HG03196 (cell line): ENCODE results near the gene HDAC5.
"Not testable (repeated sequence)": the region's sequence is repeated elsewhere in the genome, so short reads cannot be mapped to it uniquely, and the experiment has no call there.

Source experiments
- ATAC-seq: cut with Tn5 transposase; IDR thresholded peaks from one replicate; pipeline ENCODE4 v1.9.1; 2021; ENCODE audit not compliant: unreplicated experiment

HDAC5 gene

DNA sequence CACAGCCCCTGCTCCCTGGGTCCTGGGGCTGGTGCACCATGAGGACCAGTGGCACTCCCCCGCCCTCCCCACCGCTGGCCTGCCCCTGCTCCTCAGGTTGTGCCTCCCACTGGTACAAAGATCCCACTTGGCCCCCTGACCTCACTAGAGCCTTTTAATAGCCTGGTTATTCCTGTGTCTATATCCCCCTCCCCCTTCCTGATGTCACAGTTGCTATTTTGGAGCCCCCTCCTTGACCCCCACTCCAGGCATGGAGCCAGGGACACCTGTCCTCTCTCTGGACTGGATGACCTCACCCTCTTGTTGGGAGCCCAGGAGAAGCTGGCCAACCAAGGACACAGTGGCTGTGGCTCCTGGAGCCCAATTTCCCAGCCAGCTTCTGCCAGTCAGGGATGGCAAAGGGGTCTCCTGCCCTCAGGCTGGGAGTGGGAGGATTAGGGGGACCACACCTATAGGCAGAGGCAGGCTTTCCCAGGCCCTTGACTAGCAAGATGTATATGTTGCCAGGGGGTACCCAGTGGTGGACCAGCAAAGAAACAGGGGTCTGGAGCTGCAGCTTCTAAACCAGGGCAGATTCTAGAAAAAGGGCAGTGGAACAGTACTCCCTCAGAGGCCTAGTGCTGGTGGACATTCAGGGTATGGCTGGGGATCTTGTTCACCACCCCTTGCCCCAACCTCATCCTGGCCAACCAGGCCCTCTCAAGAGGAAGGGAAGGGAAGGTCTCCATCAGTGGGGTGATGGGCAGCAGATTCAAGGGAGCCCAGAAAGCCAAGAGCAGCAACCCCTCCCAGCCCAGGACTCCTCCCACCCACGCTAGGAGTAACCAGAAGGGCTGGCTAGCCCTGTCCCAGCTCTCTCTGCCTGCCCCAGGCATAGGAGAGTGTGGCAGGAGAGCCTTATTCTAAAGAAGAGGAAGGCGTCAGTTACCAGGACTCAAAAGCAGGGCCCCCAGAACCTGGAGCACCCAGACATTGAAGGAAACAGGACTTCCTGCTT lies 10.9 kb downstream of the HDAC5 start:
- no peak for ATAC-seq

DNA sequence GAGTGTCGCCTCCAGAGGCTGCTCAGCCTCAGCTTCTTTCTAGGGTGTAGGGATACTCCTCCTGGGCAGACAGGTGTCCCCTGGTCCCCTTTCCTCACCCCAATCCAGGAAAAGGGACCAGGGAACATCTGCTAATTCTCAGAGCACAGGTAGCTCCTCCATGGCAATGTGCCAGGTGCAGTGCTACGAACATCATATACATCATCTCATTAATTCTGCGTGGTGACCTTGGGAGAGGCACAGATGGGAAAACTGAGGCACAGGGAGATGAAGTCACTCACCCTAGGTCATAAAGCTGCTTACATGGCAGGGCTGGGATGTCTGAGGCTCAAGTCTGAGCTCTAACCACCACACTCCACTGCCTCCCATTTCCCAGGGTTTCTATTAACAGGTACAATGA lies 11.7 kb downstream of the HDAC5 start:
- ATAC-seq: no peak

DNA sequence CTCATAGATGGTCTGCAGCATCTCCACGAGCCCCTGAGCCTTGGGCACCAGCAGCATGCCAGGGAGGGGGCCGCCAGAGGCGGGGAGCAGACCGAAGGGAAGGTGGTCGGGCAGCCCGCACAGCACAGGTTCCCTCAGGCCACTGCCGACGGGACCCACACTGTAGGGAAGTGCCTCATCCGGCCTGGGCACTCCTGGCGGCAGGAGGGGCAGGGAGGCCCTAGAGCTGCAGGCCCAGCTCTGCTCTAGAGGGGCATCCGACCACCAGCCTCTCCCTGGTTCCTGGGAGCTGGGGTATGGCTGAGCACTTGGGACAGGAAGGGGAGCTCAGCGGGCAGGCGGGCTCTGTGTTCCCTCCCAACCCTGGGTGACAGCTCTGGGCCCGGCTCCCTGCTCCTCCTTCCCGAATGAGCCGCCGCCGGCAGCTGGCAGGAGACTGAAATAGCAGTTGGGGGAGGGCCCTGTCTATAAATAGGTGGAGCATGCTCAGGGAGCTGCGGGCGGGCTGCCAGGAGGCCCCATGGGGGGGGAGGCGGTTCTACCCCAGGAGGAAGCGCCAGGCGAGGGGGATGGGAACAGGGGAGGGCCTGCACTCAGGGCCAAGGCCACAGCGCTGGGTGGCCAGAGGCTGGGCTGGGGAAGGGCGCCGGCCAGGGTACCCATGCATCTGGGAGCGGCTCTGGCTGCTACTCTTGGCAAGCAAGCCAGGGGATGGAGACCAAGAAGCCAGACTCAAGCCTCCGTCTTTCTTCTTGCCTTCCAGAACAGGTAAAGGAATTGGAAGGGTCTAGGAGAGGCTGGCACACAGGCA lies 12.4 kb downstream of the HDAC5 start:
- ATAC-seq: peak; percentile 64

DNA sequence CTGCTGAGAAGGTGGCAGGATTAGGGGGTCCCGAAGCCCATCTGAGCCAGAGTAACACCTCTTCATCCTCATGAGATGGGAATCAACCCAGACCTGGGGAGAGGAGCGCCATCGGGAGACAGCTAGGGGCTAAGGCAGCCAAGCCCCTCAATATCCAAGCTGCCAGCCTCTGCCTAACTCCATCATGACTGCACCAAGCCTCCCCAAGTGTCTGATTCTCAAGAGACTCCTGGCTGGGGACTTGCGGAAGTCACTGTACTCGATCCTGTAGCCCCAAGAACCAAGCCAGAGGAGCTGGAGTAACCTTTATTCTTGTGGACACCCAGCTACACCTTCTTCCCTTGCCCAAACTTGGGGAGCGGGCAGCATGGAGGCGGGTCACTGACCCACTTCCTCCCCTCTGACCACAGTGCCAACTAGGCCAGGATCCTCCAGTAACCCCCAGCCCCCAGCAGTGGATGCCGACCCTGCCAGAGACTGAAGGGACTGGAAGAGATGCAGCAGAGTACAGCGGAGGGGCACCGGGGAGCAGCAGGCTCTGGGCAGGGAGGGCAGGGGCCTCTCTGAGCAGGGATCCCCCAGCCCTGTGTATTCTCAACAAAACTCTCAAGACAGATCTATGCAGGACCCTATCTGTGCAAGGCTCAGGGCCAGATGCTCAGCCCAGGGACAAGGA lies 13.3 kb downstream of the HDAC5 start:
- ATAC-seq: no peak

DNA sequence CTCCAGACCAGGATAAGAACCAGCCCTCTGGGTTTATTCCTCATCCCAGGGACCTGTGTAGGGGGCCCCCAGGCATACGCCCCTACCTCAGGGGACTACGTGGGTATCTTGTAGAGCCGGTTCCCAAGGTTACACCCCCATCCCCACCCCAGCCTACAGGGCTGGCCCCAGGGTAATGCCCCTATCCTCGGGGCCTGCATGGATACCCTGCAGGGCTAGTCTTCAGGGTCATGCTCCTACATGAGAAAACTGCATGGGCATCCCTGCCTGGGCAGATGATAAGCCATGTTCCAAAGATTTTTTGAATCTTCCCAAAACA lies 14.2 kb downstream of the HDAC5 start:
- no peak for ATAC-seq

DNA sequence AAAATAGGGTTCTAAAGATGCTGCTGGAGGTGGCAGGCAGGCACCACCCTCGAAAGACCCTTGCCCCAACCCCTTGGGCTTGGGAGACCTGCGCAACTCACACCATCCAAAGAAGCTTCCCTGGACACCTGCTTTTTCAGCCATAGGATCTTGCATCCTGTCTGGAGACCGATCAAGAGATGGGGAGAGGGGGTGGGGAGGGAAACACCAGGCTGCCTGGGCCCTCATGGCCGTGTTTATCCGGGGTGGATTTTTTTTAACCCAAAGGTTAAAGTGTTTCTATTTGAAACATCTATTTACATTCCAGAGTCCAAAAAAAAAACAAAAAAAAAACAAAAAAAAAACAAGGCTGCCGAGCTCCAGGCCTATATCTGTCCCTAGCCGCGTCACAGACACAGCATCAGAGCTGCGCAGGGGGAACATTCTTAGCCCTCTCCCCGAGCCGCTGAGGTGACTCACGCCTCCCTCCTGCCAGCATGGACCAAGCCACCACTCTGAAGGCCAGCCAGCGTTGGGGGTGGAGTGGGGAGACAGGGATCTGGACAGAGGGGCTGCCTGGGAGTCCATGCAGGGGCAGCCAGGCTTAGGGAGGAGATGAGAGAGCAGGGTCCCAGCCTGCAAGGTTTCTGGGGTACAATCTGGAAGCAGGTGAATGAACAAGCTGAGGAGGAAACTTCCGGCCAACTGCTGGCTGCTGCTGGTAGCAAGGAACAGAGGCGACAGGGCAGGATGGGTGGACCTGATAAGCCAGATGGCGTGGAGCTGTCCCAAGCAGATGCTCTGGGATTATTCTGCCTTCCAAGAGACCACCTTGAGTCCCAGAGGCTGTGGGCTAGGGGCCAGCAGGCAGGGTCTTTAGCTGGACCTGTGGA lies 14.8 kb downstream of the HDAC5 start:
- ATAC-seq: no peak

DNA sequence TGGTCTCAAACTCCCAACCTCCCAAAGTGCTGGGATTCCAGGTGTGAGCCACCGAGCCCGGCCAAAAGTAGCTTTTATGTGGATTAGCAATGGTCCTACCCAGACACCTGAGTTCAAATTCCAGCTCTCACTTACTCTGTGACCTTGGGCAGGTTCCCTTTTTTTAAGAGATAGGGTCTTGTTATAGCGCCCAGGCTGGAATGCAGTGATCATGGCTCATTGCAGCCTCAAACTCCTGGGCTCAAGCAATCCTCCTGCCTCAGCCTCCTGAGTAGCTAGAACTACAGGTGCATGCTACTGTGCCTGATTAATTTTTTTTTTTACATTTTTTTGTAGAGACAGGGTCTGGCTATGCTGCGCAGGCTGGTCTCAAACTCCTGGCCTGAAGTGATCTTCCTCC lies 16.6 kb downstream of the HDAC5 start:
- ATAC-seq: no peak

DNA sequence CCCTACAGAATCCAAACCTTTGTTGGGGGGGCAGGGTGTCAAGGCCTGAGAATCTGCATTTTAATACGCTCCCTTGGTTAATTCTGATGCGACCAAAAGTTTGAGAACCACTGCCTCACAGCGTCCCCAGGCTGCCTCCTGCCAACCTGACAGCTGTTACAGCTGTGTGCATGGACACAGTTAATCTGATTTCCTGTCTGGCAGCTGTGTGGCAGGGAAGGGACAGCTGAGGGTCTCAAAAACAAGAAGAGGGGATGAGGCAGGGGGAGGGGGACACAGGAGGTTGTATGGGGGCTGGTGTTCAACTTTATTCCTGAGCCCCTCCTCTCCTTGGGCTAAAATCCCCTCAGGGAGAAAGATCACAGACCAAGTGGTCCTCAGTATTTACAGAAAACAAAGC lies 17.5 kb downstream of the HDAC5 start:
- ATAC-seq: no peak

DNA sequence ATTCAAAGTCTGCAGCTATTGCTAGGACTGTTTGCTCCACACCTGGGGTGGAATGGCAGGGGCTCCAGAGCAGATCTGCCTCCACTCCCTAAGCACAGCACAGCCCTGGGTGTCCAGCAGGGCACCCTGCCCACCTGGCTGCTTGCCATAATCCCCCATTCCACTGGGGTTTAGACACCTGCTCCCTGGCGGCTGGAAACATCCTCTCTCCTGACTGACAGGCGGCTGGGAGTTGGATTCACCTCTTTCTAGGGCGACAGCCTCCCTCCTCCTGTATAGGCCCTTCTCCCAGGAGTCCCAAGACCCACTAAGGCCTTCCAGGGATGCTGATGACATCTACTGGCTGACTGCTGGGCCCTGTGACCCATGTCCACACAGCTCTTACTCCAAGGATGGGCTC lies 18.0 kb downstream of the HDAC5 start:
- no peak for ATAC-seq

DNA sequence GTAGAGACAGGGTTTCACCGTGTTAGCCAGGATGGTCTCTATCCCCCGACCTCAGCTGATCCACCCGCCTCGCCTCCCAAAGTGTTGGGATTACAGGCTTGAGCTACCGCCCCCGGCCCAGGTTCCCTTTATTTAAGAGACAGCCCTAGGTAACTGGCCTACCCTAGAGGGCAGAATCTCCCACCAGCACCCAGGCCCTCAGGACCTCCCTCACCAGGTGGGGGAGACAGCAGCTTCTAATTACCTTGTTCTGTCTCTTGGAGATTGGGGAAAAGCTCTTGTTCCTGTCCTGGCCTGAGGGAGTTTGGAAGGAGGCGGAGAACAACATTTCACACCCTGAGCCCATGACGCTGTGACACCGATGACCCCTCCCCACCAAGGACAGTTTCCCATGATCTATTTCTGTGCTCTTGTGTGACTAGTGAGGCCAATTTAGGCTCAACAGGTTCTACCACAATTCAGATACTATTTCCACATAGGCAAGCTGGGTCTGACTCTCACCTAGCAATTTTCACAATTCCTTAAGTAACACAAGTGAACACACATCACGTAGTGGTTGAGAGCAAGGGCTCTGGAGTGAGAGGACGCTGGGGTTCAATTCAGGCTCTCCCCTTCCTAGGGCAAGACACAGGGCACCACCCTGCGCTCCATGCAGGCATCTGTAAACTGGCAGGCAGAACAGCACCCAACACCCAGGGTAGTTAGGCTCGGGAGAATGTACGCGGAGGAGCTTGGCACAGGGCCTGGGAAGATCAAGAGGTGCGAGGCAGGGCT lies 20.4 kb downstream of the HDAC5 start:
- no peak for ATAC-seq

DNA sequence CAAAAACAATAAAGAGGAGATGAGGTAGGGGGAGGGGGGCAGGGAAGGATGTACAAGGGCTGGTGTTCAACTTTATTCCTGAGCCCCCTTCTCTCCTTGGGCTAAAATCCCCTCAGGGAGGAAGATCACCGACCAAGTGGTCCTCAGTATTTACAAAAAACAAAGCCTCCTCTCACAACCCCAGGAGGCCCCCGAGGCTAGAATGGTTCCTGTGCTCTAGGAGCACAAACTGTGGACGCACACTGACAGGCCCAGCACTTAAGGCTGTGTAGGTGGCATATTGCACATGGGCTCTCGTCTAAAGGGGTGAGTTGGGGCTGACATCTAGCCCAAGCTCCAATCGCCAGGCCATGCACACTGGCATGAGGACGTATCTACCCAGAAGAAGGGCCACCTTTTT lies 21.6 kb downstream of the HDAC5 start:
- not testable (repeated sequence) for ATAC-seq

DNA sequence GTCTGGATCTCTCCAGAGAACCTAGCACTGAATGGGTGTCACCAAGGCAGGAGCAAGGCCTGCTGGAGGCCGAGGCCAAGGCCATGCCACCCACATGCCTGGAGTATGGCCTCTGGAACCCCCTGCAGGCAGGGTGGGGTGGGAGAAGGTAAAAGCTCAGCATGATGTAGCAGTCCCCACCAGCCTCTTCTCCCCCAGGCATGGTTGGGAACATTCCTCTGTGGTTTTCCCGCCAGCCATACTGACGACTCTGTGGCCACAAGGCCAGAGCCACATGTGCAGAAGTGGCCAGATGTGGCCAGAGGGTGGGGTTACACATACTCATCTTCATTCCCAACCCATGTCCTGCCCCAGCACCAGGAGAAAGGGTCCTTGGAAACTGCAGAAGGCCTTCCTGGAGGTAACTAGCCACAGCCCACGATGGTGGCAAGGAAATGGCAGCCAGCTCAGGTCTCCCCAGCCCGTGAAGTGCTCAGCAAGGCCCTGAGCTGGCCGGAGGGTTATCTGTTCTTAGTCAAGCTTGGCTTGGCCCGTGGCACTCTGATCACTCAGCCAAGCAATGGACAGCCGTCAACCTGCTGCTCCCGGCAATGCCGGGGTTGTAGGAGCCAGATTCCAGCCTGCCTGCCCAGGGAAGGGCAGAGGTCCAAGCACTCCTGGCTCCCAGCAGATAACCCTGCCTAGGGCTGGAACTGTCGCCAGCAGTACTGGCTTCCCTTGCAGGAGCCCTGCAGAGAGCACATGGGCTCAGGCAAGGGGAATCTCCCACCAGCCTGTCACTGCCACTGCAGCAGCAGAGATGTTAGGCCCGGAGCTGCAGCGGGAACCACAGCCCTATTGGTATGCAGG lies 26.1 kb downstream of the HDAC5 start:
- ATAC-seq: no peak

DNA sequence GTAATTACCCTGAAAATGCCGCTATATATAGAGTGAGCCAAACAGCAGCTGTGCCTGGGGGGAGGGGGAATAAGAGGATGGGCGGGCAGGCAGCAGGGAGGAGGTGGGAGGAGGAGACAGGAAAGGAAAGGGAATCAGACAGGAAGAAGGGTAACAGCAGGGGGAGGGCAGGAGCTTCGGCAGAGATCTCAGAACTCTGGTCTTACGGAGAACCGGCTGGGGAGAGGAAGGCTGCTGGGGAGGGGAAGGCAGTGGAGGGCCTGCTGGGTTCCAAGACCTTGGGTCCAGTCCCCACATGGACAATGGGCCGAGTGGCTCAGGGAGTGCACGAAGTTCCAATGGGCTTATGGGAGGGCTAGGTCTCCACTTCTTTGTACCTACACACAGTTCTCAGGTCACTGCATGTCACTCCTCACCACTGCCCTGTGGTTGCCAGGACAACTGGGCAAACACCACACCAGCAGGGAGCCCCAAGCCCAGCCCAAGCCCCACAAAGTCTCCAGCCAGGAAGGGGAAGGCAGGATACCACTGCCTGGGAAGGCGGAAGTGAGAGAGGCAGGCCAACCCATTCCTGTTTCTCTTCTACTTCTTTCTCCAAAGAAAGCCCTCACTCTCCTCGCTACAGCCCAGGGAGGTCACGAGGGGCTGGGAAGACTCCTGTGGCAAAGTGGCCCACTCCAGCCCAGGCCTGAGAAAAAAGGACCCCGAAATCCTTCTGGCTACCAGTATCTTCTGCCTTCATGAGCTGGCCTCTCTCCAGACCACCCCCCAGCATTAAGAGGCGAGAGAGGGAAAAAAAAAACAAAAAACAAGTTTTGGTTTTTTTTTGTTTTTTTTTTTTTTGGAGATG lies 27.6 kb downstream of the HDAC5 start:
- no peak for ATAC-seq

DNA sequence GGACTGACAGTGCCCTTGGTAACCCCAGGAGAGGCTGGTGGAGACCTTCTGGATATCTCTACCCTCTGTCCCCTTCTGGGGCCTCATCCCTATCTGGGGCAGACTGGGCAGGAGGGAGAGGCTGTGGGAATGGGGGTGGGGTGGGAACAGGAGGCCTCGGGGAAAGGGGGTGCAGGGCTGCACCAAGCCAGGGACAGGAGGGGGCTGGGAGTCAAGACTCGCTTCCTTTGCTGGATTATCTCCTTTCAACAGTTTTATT lies 28.1 kb downstream of the HDAC5 start:
- ATAC-seq: no peak

DNA sequence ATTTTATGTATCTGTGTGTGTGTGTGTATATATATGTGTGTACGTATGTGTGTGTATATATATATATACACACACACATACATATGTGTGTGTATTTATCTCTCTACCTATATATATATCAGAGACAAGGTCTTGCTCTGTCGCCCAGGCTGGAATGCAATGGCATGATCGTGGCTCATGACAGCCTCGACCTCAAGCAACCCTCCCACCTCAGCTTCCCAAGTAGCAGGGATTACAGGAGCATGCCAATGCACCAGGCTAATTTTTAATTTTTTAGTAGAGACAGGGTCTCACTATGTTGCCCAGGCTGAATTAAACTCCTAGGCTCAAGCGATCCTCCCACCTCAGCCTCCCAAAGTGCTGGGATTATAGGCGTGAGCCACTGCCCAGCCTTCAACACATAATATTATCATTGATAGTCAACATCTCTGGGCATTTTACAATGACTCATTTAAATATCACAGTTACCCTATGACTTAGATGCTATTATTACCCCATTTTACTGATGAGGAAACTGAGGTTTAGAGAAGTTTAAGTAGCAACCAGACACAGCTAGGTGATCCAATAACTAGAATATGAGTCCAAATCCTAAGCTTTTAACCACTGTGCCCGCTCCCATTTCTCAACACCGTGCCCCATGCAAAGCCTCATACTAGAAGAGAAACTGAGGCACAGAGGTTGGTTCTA lies 28.6 kb downstream of the HDAC5 start:
- no peak for ATAC-seq

DNA sequence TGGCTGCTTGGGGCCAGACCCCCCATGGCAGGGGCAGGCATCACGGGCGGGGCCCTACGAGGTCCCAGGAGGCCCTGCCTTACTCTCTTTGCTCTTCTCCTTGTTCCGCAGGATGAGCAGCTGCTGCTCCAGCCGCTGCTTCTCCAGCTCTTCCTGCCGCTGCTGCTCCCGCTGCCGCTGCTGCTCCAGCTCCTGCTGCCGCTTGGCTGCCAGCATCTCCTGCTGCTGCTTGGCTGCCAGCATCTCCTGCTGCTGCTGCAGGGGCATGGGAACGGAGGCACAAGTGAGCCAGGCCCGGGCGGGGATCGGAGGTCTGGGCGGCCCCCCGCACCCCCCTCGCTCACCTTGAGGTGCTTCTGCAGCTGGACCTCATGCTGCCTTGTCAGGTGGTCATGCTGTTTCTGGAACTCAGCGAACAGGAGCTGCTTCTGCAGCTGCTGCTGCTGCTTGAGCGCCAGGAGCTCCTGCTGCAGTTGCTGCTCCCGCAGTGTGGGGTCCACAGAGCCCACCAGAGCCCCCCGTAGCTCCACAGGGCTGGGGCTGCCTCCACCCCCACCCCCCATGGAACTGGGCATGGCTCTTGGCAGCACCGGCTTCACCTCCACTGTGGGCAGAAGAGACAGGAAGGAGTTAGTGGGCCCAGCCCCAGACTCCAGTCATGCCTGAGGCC lies 30.1 kb downstream of the HDAC5 start:
- no peak for ATAC-seq

DNA sequence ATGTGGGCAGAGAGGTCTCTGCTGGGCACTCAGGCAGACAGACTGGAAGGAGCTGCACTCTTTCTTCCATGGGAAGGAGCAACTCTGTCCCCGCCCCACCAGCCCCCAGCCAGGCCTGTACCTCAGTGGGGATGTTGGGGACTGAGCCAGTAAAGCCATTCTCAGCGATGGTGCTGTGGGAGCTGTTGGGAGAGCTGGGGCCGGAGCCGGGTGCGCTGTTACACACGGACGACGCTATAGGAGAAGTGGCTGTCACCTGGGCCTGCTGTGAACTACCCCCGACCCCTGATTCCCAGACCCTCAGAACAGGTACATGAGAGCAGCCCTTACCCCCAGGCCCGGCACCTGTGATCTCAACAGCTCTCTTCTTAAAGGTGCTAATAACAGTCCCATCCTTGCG lies 31.4 kb downstream of the HDAC5 start:
- no peak for ATAC-seq
